Tibial artery (tissue), 4 donors: Measurements from ENCODE around the gene UNC13C.

ENCODE experiments used
- DNase-seq, 2 donors: peaks; one replicate each; pipeline ENCODE4 v3.0.0-alpha.2; 2019
- H3K27ac ChIP-seq, 2 donors: fragments of 200-600 bp; sonication (generic) in 1 of 2; 1 replicate in 1 of 2; 2 replicates in 1 of 2; pipeline ENCODE4 v1.5.1; 2018 to 2019; ENCODE audit warnings: mild to moderate bottlenecking in 1 of 2
- H3K27me3 ChIP-seq, 2 donors: fragments of 200-600 bp; sonication (generic) in 1 of 2; one replicate each; pipeline versions ENCODE4 v1.5.1 to v1.6.0; 2016 to 2019
- H3K36me3 ChIP-seq, 3 donors: fragments of 200-600 bp; sonication (generic) in 2 of 3; one replicate each; pipeline ENCODE4 v1.5.1; 2016 to 2019; ENCODE audit warnings: mild to moderate bottlenecking in 2 of 3
- H3K4me1 ChIP-seq, 4 donors: fragments of 200-600 bp; sonication (generic) in 2 of 4; 1 replicate in 3 of 4; 2 replicates in 1 of 4; pipeline ENCODE4 v1.5.1; 2016 to 2019
- H3K4me3 ChIP-seq, 2 donors: fragments of 200-600 bp; sonication (generic) in 1 of 2; 1 replicate in 1 of 2; 2 replicates in 1 of 2; pipeline ENCODE4 v1.5.1; 2018 to 2019; ENCODE audit warnings: mild to moderate bottlenecking in 2 of 2
- H3K9me3 ChIP-seq, 3 donors: fragments of 200-600 bp; sonication (generic) in 1 of 3; one replicate each; pipeline ENCODE4 v1.5.1; 2016 to 2019
- intact Hi-C: fragments of 100-400 bp; cut with DNase I; formaldehyde crosslinking; loops from one replicate; pipeline ENCODE4 v1.15.0; 2023; ENCODE audit warnings: low total_unique reads
- TF ChIP-seq, protein P1 (sequence below), 2 experiments: fragments of 200-600 bp in 1 of 2; fragments of 450-650 bp in 1 of 2; IDR thresholded peaks; one replicate each; pipeline ENCODE4 v1.5.1; 2017 to 2019; ENCODE audit warnings: antibody characterized with exemption in 2 of 2, mild to moderate bottlenecking in 1 of 2, moderate library complexity in 1 of 2

UNC13C gene

DNA sequence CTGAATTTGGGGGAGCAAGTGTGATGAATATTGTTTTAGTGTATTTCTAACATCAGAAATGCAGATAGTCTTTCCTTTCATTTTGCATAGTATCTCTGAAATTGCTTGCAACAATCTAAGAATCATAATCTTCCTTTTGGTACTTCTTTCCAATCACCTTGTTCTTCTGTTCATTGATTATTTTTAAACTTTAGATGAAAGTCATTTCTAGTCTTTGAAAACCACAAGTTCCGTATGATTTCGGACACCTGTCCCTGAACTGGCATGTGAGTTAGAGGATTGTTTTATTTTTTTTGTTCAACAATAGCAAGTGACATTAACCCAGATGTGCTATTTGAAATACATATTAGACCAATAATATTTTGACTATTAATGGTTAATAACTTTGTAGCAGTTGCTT, 329.7 kb downstream of the UNC13C start:
- TF ChIP-seq, protein P1, sequence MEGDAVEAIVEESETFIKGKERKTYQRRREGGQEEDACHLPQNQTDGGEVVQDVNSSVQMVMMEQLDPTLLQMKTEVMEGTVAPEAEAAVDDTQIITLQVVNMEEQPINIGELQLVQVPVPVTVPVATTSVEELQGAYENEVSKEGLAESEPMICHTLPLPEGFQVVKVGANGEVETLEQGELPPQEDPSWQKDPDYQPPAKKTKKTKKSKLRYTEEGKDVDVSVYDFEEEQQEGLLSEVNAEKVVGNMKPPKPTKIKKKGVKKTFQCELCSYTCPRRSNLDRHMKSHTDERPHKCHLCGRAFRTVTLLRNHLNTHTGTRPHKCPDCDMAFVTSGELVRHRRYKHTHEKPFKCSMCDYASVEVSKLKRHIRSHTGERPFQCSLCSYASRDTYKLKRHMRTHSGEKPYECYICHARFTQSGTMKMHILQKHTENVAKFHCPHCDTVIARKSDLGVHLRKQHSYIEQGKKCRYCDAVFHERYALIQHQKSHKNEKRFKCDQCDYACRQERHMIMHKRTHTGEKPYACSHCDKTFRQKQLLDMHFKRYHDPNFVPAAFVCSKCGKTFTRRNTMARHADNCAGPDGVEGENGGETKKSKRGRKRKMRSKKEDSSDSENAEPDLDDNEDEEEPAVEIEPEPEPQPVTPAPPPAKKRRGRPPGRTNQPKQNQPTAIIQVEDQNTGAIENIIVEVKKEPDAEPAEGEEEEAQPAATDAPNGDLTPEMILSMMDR (IDR thresholded peaks at IDR 0.05) = no peak
- DNase-seq = no peak

DNA sequence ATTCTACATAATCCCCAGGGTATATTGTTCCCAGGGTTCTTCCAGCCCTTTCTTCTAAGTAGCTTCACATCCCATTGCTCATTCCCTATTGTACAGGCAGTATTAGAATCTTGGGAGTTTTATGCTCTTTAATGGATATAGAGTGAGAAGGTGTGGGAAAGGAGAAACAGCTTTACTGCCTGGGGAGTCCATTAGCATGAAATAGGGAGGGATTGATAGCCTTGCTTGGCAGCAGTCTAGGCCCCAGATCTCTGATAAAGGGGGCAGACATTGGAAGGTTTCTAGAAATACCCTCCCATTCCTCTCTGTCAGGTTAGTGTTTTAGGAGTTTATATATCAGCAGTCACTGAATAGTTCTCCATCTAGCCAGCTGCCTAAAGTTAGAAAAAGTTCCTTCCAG, 334.3 kb downstream of the UNC13C start:
- Histone ChIP-seq H3K9me3 (no peaks in the 10 kb centered on the region), H3K36me3 (no peaks in the 10 kb centered on the region), H3K4me3 (no peak overlapping the region), H3K27ac (no peak overlapping the region), H3K27me3 (no peaks in the 10 kb centered on the region), H3K4me1 (no peaks in the 10 kb centered on the region)
- intact Hi-C loops = no loop called here
- no peak for DNase-seq
- TF ChIP-seq, protein P1 (IDR thresholded peaks at IDR 0.05) = no peak

More for the DNA sequence above, 329.7 kb downstream of the UNC13C start:
- no peaks in the 10 kb centered on the region for H3K9me3 ChIP-seq
- H3K27ac ChIP-seq = no peak overlapping the region
- H3K4me1 ChIP-seq = peaks cover 0 to 13% (median 0%) of the 10 kb centered on the region in 4 donors
- intact Hi-C loops = no loop called here
- no peaks in the 10 kb centered on the region for H3K27me3 ChIP-seq
- no peaks in the 10 kb centered on the region for H3K36me3 ChIP-seq
- no peak overlapping the region for H3K4me3 ChIP-seq

DNA sequence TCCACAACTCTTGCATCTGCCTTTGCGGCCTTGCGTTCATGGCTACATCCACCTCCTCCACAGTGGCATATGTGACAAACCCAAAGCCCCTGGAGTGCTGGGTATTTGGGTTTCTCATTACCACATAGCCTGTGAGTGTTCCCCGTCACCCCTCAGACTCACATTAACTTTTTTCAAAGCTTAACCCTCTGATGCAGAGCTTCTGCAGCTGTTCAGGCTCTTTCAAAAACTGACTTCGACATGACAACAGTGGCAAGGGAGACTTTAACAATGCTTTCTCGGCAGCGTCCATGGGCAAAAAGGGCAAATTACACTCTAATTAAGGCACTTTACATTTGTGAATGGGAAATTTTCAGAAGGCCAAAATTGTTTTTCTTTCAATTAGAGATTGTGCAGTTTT, 343.2 kb downstream of the UNC13C start:
- TF ChIP-seq, protein P1 (IDR thresholded peaks at IDR 0.05) = no peak
- Histone ChIP-seq H3K4me3 (no peak overlapping the region), H3K9me3 (no peaks in the 10 kb centered on the region), H3K36me3 (no peaks in the 10 kb centered on the region), H3K4me1 (no peaks in the 10 kb centered on the region), H3K27me3 (no peaks in the 10 kb centered on the region), H3K27ac (no peak overlapping the region)
- intact Hi-C loops = no loop called here
- DNase-seq = no peak

- Histone ChIP-seq H3K27ac (no peak overlapping the region), H3K4me3 (no peak overlapping the region), H3K36me3 (no peaks in the 10 kb centered on the region), H3K9me3 (no peaks in the 10 kb centered on the region), H3K4me1 (no peaks in the 10 kb centered on the region), H3K27me3 (no peaks in the 10 kb centered on the region)
- TF ChIP-seq, protein P1 (IDR thresholded peaks at IDR 0.05) = no peak
- intact Hi-C loops = no loop called here
- no peak for DNase-seq
These were observed 344.1 kb downstream of the UNC13C start for GRCh38 chr15:54322341-54322740.

DNA sequence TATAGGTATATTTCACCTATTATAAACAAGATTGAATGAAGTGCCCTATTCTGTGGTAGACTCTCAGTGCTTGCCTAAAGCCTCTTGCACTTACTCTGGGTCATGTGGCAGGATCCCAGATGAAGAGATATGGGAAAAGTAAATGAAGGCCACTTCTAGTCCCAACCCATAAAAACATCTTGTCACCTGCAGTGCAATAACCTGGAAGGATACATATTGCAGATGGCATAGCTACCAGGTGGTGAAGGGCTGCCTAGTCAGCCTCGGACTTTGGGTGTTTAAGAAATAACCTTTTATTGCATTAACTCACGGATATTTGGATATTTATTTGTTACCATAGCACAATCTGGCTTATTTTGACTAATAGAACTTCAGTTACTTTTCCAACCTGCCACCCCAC, 367.1 kb downstream of the UNC13C start:
- Histone ChIP-seq H3K27me3 (no peaks in the 10 kb centered on the region), H3K27ac (no peak overlapping the region), H3K4me3 (no peak overlapping the region), H3K36me3 (no peaks in the 10 kb centered on the region), H3K9me3 (no peaks in the 10 kb centered on the region), H3K4me1 (peaks cover 0 to 7% (median 0%) of the 10 kb centered on the region in 4 donors)
- TF ChIP-seq, protein P1 (IDR thresholded peaks at IDR 0.05) = no peak
- intact Hi-C loops = no loop called here
- no peak for DNase-seq

DNA sequence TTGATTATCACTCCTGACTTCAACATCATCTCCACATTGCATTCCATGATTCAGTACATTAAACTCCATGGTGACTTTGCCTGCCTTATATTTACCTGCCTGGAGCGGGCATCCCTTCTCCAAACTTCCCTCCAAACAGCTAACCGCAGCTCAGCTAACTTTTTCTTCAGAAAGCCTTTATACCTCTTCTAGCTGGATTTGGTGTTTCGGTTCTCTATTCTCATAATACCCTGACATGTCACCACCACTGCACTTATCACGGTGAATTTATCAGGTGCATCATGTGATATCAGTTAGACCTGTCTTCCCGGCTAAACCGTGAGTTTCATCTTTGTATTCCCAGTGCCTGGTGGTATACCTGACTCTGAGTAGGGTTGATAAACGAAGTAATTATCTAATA, 367.6 kb downstream of the UNC13C start:
- no peaks in the 10 kb centered on the region for H3K27me3 ChIP-seq
- H3K27ac ChIP-seq = no peak overlapping the region
- no peak overlapping the region for H3K4me3 ChIP-seq
- DNase-seq = no peak
- H3K4me1 ChIP-seq = peaks cover 0 to 7% (median 0%) of the 10 kb centered on the region in 4 donors
- no peaks in the 10 kb centered on the region for H3K36me3 ChIP-seq
- TF ChIP-seq, protein P1 (IDR thresholded peaks at IDR 0.05) = no peak
- no peaks in the 10 kb centered on the region for H3K9me3 ChIP-seq
- intact Hi-C loops = no loop called here
